NK-92 (cell line): Measurements from ENCODE around the gene TK1.

Experiments
- DNase-seq: peaks from one replicate; lab custom pipeline; 2025; ENCODE audit not compliant: unreplicated experiment; lab: John Stamatoyannopoulos, UW

The TK1 gene

GRCh38 chr17:78219396-78220150 is 32.7 kb upstream of the TK1 start:
- DNase-seq, result no peak

GRCh38 chr17:78214706-78215061 is 27.8 kb upstream of the TK1 start:
- no peak for DNase-seq

GRCh38 chr17:78214016-78214705 is 27.3 kb upstream of the TK1 start, which contains the start of gene BIRC5:
BIRC5 (plus strand) TSS chr17:78214253; CDS start chr17:78214317, 64 bp downstream.
- peak; percentile 22 for DNase-seq

- DNase-seq, result no peak
Observed at GRCh38 chr17:78211032-78211431, 24.2 kb upstream of the TK1 start.

GRCh38 chr17:78210111-78210510 is 23.3 kb upstream of the TK1 start:
- DNase-seq, result no peak

GRCh38 chr17:78208486-78208885 is 21.6 kb upstream of the TK1 start:
- no peak for DNase-seq

- no peak for DNase-seq
Observed at GRCh38 chr17:78206298-78206697, 19.4 kb upstream of the TK1 start.

- DNase-seq, result no peak
Observed at GRCh38 chr17:78205124-78205775, 18.4 kb upstream of the TK1 start.

- DNase-seq, result no peak
Observed at GRCh38 chr17:78204387-78205123, 17.7 kb upstream of the TK1 start.

GRCh38 chr17:78202666-78203065 is 15.8 kb upstream of the TK1 start:
- DNase-seq, result no peak

GRCh38 chr17:78200451-78200850 is 13.6 kb upstream of the TK1 start:
- no peak for DNase-seq

- DNase-seq, result no peak
Observed at GRCh38 chr17:78197147-78197832, 10.4 kb upstream of the TK1 start.

- no peak for DNase-seq
Observed at GRCh38 chr17:78196716-78197115, 9.9 kb upstream of the TK1 start.

- DNase-seq, result no peak
Observed at GRCh38 chr17:78185981-78186691, 716 bp downstream of the TK1 start.

GRCh38 chr17:78184868-78185267 is 2.0 kb downstream of the TK1 start:
- no peak for DNase-seq

- DNase-seq, result no peak
Observed at GRCh38 chr17:78184351-78184750, 2.5 kb downstream of the TK1 start.

- DNase-seq, result no peak
Observed at GRCh38 chr17:78183916-78184315, 2.9 kb downstream of the TK1 start.

- no peak for DNase-seq
Observed at GRCh38 chr17:78182504-78182903, 4.3 kb downstream of the TK1 start.

- DNase-seq, result no peak
Observed at GRCh38 chr17:78180508-78180907, 6.3 kb downstream of the TK1 start.

GRCh38 chr17:78180083-78180482 is 6.8 kb downstream of the TK1 start:
- DNase-seq, result no peak
